Measurements from ENCODE around the gene ZMIZ1.

The ZMIZ1 gene

GRCh38 chr10:79111846-79112614, 43.3 kb downstream of the ZMIZ1 start:
- Histone ChIP-seq H3K27ac (ENCODE audit: low read length) (no peak overlapping the region), H3K9me3 (ENCODE audit: insufficient read depth, low read depth, low read length) (no peaks in the 10 kb centered on the region), H3K9ac (ENCODE audit: low read depth, low read length) (no peak overlapping the region; the same call in 1 of the 2 replicates), H3K27me3 (ENCODE audit: insufficient read depth, low read length) (no peaks in the 10 kb centered on the region), H3K36me3 (ENCODE audit: insufficient read depth, low read depth, low read length) (peaks cover 6% of the 10 kb centered on the region; the same call in 1 of the 2 replicates), H3K4me3 (ENCODE audit: low read length) (no peak overlapping the region), H3K4me1 (ENCODE audit: insufficient read depth, low read length) (peaks cover 30% of the 10 kb centered on the region)

DNA sequence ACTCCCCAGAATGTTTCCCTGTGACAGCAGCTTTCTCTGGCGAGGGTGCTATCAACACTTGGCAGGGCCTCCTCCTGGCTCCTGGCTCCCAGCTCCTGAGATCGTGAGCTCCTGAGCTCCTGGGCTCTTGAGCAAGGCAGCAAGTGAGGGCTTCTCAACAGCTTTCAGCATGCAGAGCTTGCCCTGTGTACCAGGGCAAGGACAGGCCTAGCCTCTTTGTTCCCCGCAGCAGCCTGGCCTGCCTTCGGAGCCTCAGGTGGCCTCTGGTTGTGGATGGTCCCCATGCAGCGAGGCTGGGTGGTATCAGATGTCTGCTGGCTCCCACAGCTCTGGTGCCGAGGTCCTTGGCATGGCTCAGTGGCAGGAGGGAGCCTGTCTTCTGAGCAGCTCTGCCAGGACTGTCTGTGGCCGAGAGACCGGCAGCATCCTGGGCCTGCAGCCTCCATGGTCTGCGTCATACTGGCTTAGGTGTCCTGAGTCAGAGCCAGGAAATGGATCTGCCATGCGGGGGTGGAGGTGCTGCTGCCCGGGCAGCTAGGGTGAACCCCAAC, 44.2 kb downstream of the ZMIZ1 start:
- H3K9ac ChIP-seq (ENCODE audit: low read depth, low read length), result peak overlapping the region; percentile 65; the same call in 1 of the 2 replicates

DNA sequence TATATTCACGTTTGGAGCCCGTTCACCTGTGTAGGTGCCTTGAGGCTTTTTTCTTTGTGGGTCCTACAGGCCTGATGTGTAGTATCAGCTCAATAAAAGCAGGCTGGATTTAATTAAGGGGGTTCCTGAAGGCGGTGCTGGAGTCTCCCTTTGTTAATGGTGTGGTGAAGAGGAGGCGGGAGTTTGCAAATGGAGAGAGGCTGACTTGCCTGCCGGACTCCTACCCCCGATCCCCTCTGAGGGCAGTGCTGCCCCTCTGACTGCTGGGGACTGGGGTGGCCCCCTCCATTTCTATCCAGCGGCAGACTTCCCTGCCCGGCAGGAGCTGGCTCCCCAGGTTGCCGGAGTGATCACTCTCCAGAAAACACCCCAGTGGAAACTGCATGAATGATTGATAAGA, 45.1 kb downstream of the ZMIZ1 start:
- H3K4me3 ChIP-seq (ENCODE audit: low read length), result no peak overlapping the region; the same call in 1 of the 2 replicates
- H3K27me3 ChIP-seq (ENCODE audit: insufficient read depth, low read length), result no peaks in the 10 kb centered on the region
- no peaks in the 10 kb centered on the region for H3K9me3 ChIP-seq (ENCODE audit: insufficient read depth, low read depth, low read length)
- H3K36me3 ChIP-seq (ENCODE audit: insufficient read depth, low read depth, low read length), result peaks cover 6% of the 10 kb centered on the region; the same call in 1 of the 2 replicates
- H3K4me1 ChIP-seq (ENCODE audit: insufficient read depth, low read length), result peaks cover 28% of the 10 kb centered on the region
- H3K27ac ChIP-seq (ENCODE audit: low read length), result peak overlapping the region; percentile 76
- peak overlapping the region; percentile 65; the same call in 1 of the 2 replicates for H3K9ac ChIP-seq (ENCODE audit: low read depth, low read length)

More for the DNA sequence above, 44.2 kb downstream of the ZMIZ1 start:
- Histone ChIP-seq H3K36me3 (ENCODE audit: insufficient read depth, low read depth, low read length) (peaks cover 6% of the 10 kb centered on the region; the same call in 1 of the 2 replicates), H3K4me3 (ENCODE audit: low read length) (no peak overlapping the region), H3K4me1 (ENCODE audit: insufficient read depth, low read length) (peaks cover 28% of the 10 kb centered on the region), H3K27ac (ENCODE audit: low read length) (peak overlapping the region; percentile 76), H3K9me3 (ENCODE audit: insufficient read depth, low read depth, low read length) (no peaks in the 10 kb centered on the region), H3K27me3 (ENCODE audit: insufficient read depth, low read length) (no peaks in the 10 kb centered on the region)

DNA sequence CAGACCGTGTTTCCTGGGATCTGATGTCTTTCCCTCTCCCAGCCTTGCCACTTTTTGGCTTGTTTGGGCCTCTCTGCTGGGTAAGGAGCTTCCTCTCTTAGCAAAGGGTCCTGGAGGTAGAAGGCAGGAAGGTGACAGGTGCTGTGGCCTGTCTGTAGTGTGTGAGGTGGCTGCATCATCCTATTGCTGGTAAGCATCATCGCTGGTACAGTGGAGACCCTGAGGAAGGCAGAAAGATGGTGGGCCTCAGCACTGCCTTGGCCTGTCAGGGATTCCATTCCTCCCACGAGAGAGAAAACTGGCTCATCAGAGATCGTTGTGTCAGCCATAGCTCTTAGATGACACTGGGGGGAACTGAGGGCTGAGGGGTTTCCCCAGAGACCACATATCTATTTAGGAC, 46.5 kb downstream of the ZMIZ1 start:
- peaks cover 22% of the 10 kb centered on the region for H3K4me1 ChIP-seq (ENCODE audit: insufficient read depth, low read length)
- H3K9ac ChIP-seq (ENCODE audit: low read depth, low read length), result no peak overlapping the region
- H3K27ac ChIP-seq (ENCODE audit: low read length), result no peak overlapping the region
- no peak overlapping the region for H3K4me3 ChIP-seq (ENCODE audit: low read length)
- peaks cover 19% of the 10 kb centered on the region for H3K36me3 ChIP-seq (ENCODE audit: insufficient read depth, low read depth, low read length)
- H3K9me3 ChIP-seq (ENCODE audit: insufficient read depth, low read depth, low read length), result no peaks in the 10 kb centered on the region
- H3K27me3 ChIP-seq (ENCODE audit: insufficient read depth, low read length), result no peaks in the 10 kb centered on the region

- Histone ChIP-seq H3K4me3 (ENCODE audit: low read length) (no peak overlapping the region), H3K9me3 (ENCODE audit: insufficient read depth, low read depth, low read length) (no peaks in the 10 kb centered on the region), H3K9ac (ENCODE audit: low read depth, low read length) (no peak overlapping the region), H3K27me3 (ENCODE audit: insufficient read depth, low read length) (no peaks in the 10 kb centered on the region), H3K36me3 (ENCODE audit: insufficient read depth, low read depth, low read length) (peaks cover 23% of the 10 kb centered on the region), H3K27ac (ENCODE audit: low read length) (no peak overlapping the region), H3K4me1 (ENCODE audit: insufficient read depth, low read length) (peaks cover 22% of the 10 kb centered on the region)
Observed at GRCh38 chr10:79116368-79116767, 47.6 kb downstream of the ZMIZ1 start.

- Histone ChIP-seq H3K9ac (ENCODE audit: low read depth, low read length) (no peak overlapping the region), H3K27ac (ENCODE audit: low read length) (no peak overlapping the region)
Observed at GRCh38 chr10:79116801-79117723, 48.3 kb downstream of the ZMIZ1 start.

GRCh38 chr10:79118286-79119202, 49.8 kb downstream of the ZMIZ1 start:
- peaks cover 40% of the 10 kb centered on the region for H3K36me3 ChIP-seq (ENCODE audit: insufficient read depth, low read depth, low read length)
- H3K4me1 ChIP-seq (ENCODE audit: insufficient read depth, low read length), result peaks cover 11% of the 10 kb centered on the region

More at GRCh38 chr10:79116801-79117723, 48.3 kb downstream of the ZMIZ1 start:
- Histone ChIP-seq H3K4me3 (ENCODE audit: low read length) (no peak overlapping the region), H3K9me3 (ENCODE audit: insufficient read depth, low read depth, low read length) (no peaks in the 10 kb centered on the region), H3K36me3 (ENCODE audit: insufficient read depth, low read depth, low read length) (peaks cover 30% of the 10 kb centered on the region), H3K4me1 (ENCODE audit: insufficient read depth, low read length) (peaks cover 22% of the 10 kb centered on the region), H3K27me3 (ENCODE audit: insufficient read depth, low read length) (no peaks in the 10 kb centered on the region)

DNA sequence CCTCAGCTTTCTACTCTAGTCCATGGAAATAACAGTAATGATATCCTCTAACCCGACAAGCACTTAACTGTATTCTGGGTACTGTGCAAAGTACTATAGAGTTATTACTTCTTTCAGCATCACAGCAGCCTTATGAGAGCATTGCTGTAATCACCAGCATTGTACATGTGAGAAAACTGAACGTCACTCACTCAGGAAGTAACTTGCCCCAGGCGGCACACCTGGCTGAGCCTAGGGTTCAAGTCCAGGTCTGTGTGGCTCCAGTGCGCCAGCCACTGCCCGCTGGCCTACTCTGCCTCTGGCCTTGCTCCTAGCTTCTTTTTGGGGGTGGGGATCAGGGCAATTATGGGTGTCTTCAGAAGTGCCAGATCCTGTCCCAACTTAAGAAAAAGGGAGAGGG, 50.5 kb downstream of the ZMIZ1 start:
- H3K4me1 ChIP-seq (ENCODE audit: insufficient read depth, low read length), result peaks cover 3% of the 10 kb centered on the region
- no peaks in the 10 kb centered on the region for H3K27me3 ChIP-seq (ENCODE audit: insufficient read depth, low read length)
- no peak overlapping the region for H3K27ac ChIP-seq (ENCODE audit: low read length)
- no peak overlapping the region for H3K4me3 ChIP-seq (ENCODE audit: low read length)
- H3K9ac ChIP-seq (ENCODE audit: low read depth, low read length), result no peak overlapping the region
- peaks cover 47% of the 10 kb centered on the region for H3K36me3 ChIP-seq (ENCODE audit: insufficient read depth, low read depth, low read length)
- no peaks in the 10 kb centered on the region for H3K9me3 ChIP-seq (ENCODE audit: insufficient read depth, low read depth, low read length)

More at GRCh38 chr10:79118286-79119202, 49.8 kb downstream of the ZMIZ1 start:
- no peaks in the 10 kb centered on the region for H3K9me3 ChIP-seq (ENCODE audit: insufficient read depth, low read depth, low read length)
- no peak overlapping the region for H3K27ac ChIP-seq (ENCODE audit: low read length)
- H3K4me3 ChIP-seq (ENCODE audit: low read length), result no peak overlapping the region
- no peaks in the 10 kb centered on the region for H3K27me3 ChIP-seq (ENCODE audit: insufficient read depth, low read length)
- H3K9ac ChIP-seq (ENCODE audit: low read depth, low read length), result no peak overlapping the region

- H3K9ac ChIP-seq (ENCODE audit: low read depth, low read length), result no peak overlapping the region
- H3K4me3 ChIP-seq (ENCODE audit: low read length), result no peak overlapping the region
- H3K27ac ChIP-seq (ENCODE audit: low read length), result no peak overlapping the region
- peaks cover 63% of the 10 kb centered on the region for H3K36me3 ChIP-seq (ENCODE audit: insufficient read depth, low read depth, low read length)
- no peaks in the 10 kb centered on the region for H3K9me3 ChIP-seq (ENCODE audit: insufficient read depth, low read depth, low read length)
- peaks cover 11% of the 10 kb centered on the region; the same call in 1 of the 2 replicates for H3K4me1 ChIP-seq (ENCODE audit: insufficient read depth, low read length)
- H3K27me3 ChIP-seq (ENCODE audit: insufficient read depth, low read length), result no peaks in the 10 kb centered on the region
Observed at GRCh38 chr10:79123547-79123963, 54.8 kb downstream of the ZMIZ1 start.

- Histone ChIP-seq H3K27me3 (ENCODE audit: insufficient read depth, low read length) (no peaks in the 10 kb centered on the region), H3K27ac (ENCODE audit: low read length) (no peak overlapping the region), H3K9ac (ENCODE audit: low read depth, low read length) (no peak overlapping the region), H3K4me1 (ENCODE audit: insufficient read depth, low read length) (peaks cover 16% of the 10 kb centered on the region), H3K36me3 (ENCODE audit: insufficient read depth, low read depth, low read length) (peaks cover 63% of the 10 kb centered on the region), H3K4me3 (ENCODE audit: low read length) (no peak overlapping the region), H3K9me3 (ENCODE audit: insufficient read depth, low read depth, low read length) (no peaks in the 10 kb centered on the region)
Observed at GRCh38 chr10:79124066-79124465, 55.3 kb downstream of the ZMIZ1 start.

All from iPS-20b (cell line).